NCI-H526 treated with DMSO at 0.1 percent for 48 hours (cell line): Measurements from ENCODE around the gene MYL12A.
A peak's percentile ranks its signal among the peaks of the same experiment; 100 is the strongest.
"Not testable (repeated sequence)": the region's sequence is repeated elsewhere in the genome, so short reads cannot be mapped to it uniquely, and the experiment has no call there.

Source experiments
- DNase-seq: peaks from one replicate; lab custom pipeline; 2025; lab: John Stamatoyannopoulos, UW

MYL12A gene

DNA sequence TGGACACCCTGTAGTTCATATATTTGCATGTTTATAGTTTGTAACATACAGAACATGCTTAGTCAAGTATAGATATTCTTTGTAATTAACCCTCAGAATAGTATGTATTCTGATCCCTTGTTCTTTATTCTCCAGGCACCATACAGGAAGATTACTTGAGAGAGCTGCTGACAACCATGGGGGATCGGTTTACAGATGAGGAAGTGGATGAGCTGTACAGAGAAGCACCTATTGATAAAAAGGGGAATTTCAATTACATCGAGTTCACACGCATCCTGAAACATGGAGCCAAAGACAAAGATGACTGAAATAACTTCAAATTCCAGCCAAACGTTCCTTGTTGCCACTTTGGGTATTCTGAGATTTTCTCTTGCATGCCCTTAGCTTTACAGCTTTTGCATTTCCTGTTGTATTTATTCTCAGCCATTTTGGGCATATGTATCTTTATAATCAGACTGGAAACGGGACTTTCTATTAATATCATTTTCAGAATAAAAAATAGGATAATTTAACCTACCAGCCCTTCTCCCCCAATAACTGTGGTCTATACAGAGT, 8.1 kb downstream of the MYL12A start:
- DNase-seq = no peak

DNA sequence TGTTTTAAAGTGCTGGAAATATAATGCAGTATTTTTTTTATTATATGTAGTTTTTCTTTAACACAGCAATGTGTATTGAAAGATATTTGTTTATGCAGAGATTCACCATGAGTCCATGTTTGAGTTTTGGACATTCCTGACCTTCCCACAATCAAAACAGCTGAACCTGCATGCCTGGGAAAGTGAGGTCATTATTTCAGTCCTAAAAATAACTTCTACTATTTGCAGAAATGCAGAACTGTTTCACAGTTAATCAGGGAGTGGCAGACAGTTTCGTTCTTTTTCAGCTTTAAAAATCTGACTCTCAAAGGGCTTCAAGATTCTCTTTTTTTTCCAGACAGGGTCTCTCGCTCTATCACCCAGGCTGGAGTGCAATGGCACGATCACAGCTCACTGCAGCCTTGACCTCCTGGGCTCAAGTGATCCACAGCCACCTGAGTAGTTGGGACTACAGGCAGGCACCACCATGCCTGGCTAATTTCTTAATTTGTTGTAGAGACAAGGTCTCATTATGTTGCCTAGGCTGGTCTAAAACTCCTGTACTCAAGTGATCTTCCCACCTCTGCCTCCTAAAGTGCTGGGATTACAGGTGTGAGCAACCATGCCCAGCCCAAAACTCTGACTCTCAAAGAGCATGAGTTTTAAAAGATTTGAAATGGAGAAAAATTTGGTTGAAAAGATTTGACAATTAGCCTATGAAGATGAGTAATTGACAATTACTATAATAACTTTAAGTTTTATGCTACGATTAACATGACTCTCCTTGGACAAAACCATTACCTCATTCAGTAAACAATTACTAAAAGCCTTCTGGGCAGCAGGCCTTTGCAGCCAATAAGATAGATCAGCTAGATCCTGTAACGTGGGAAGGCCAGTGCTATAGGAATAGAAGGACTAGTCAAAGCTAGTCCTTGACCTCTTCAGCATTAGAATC, 9.4 kb downstream of the MYL12A start:
- DNase-seq = no peak

- DNase-seq = no peak
These were observed 10.1 kb downstream of the MYL12A start for GRCh38 chr18:3257627-3258120.

- no peak for DNase-seq
These were observed 13.4 kb downstream of the MYL12A start for GRCh38 chr18:3260995-3261372.

GRCh38 chr18:3261373-3262233, 14.0 kb downstream of the MYL12A start, which contains the start of gene MYL12B:
TSS of gene MYL12B (plus strand) at chr18:3262133. CDS start at chr18:3272899, 10,766 bp downstream.
- DNase-seq = peak; percentile 29

- DNase-seq = no peak
These were observed 14.9 kb downstream of the MYL12A start for GRCh38 chr18:3262234-3263131.

GRCh38 chr18:3263132-3263700, 15.6 kb downstream of the MYL12A start:
- no peak for DNase-seq

- no peak for DNase-seq
These were observed 16.8 kb downstream of the MYL12A start for GRCh38 chr18:3264362-3264761.

- DNase-seq = no peak
These were observed 18.0 kb downstream of the MYL12A start for GRCh38 chr18:3265564-3266033.

- no peak for DNase-seq
These were observed 18.5 kb downstream of the MYL12A start for GRCh38 chr18:3266062-3266608.

GRCh38 chr18:3268306-3268705, 20.7 kb downstream of the MYL12A start:
- DNase-seq = no peak

DNA sequence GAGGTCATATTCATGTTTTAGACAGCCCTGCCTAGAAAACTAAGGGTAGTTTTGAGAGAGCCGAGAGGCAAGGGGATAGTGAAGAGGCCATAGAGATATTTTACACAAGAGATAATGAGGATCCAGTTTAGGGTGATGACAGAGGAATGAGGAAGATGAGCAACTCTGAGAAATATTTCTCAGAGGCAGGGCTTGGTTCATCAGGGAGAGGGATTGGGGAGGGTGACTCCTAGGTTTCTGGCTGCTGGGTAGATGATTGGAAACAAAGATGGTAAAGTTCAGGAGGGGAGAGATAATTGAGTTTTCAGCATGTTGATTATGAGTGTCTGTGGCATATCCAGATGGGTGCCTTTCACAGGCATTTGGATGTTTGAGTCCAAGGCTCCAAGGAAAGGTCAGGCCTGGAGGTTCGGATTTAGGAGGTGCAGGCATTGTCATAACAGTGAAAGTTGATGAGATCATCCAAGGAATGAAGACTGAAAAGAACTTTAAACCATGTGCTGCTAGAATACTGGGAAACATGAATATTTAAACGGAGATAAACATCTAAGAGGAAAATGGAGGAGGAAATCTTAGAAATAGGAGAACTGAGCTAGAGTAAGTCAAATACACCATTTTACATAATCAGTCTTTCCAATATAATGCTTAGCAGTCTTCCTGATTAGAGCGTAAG, 21.8 kb downstream of the MYL12A start:
- DNase-seq = no peak

- no peak for DNase-seq
These were observed 22.3 kb downstream of the MYL12A start for GRCh38 chr18:3269914-3270299.

DNA sequence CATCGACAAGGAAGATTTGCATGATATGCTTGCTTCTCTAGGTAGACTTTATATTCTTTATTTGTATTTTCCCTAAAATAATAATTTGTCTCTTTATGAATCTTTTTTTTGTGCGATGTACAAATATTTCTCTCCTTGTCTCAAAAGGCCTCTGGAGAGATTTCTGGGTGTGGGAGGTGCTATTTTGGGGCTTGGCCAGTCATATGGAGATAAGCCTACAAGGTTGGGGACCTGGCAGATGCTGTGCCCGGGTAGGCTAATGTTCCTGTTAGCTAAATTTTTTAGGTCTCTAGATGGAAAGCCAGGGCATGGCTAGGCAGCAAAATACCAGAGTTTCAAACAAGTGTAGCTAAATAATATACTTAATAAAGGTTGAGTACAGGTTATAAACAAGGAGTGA, 25.4 kb downstream of the MYL12A start:
- no peak for DNase-seq

GRCh38 chr18:3277643-3278213, 30.1 kb downstream of the MYL12A start:
- not testable (repeated sequence) for DNase-seq

- DNase-seq = no peak
These were observed 31.9 kb downstream of the MYL12A start for GRCh38 chr18:3279201-3280185.

GRCh38 chr18:3281456-3282400, 34.1 kb downstream of the MYL12A start:
- peak; percentile 34 for DNase-seq
